C4-2B (cell line): Measurements from ENCODE around the gene CAMTA1.
A peak's percentile ranks its signal among the peaks of the same experiment; 100 is the strongest.

Experiments used
- H3K27ac ChIP-seq: fragments of 450-650 bp; 2 replicates; pipeline ENCODE4 v1.5.1; 2017
- CTCF ChIP-seq: fragments of 450-650 bp; conservative IDR thresholded peaks from 2 replicates; pipeline ENCODE4 v1.5.1; 2017; ENCODE audit warnings: mild to moderate bottlenecking
- ZFX ChIP-seq: fragments of 450-650 bp; IDR thresholded peaks from 2 replicates; pipeline ENCODE4 v1.6.1; 2017

CAMTA1 gene

GRCh38 chr1:7052701-7053100 is 267.4 kb downstream of the CAMTA1 start:
- TF ChIP-seq ZFX (no peak), CTCF (no peak)
- no peak overlapping the region for H3K27ac ChIP-seq

GRCh38 chr1:7060745-7061144 is 275.5 kb downstream of the CAMTA1 start:
- TF ChIP-seq ZFX (no peak), CTCF (no peak)
- no peak overlapping the region for H3K27ac ChIP-seq

GRCh38 chr1:7062346-7063061 is 277.2 kb downstream of the CAMTA1 start:
- TF ChIP-seq CTCF, result no peak
- no peak for TF ChIP-seq ZFX
- no peak overlapping the region for H3K27ac ChIP-seq

DNA sequence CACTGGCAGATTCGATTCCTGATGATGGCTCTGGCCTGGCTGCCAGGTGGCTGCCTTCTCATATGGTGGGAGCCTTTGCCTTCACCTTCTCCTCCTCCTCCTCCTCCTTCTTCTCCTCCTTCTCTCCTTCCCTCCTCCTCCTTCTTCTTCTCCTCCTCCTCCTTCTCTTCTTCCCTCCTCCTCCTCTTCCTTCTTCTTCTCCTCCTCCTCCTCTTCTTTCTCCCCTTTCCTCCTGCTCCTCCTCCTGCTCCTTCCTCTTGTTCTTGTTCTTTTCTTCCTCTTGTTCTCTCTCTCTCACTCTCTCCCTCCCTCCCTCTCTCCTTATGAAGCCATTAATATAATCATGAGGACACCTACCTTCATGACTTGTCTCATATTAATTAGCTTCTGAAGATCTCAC is 278.7 kb downstream of the CAMTA1 start:
- TF ChIP-seq CTCF (no peak), ZFX (no peak)
- H3K27ac ChIP-seq, result no peak overlapping the region

DNA sequence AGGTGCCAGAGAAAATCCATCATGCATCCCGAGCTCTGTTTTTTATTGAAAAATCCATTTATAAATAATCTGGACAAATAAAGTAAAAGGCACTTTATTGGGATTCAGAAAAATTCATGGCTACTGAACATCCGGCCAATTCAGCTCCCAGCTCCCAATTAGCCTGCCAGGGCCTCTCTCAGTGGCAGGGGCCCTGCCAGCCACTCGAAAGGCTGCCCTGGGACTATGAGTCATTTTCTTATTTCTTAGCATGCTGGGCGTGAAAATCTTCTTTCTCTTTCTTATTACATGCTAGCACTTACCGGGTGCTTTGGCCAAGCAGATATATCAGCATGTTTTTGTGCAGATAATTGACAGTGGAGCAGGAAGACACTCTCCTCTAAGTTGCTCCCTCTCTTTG is 283.3 kb downstream of the CAMTA1 start:
- TF ChIP-seq ZFX (no peak), CTCF (no peak)
- no peak overlapping the region for H3K27ac ChIP-seq

DNA sequence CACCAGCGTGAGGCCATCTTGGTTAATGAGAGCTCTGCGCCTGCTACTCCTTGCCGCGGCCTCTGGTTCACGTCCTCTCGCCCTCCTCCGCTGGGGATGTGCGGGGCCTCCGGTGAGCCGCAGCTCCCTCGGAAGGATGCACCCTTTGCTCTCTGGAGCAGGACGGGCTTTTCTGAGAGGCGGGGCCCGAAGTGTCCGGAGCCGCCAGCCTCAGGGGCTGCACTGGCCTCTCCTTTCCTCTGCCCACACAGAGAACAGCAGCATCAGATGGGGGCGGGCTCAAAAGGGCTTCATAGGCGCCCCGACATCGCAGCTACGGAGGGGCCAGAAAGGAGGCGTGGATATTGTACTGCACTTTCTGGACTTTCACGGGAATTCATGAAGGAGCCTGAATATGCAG is 284.7 kb downstream of the CAMTA1 start:
- TF ChIP-seq ZFX, result no peak
- H3K27ac ChIP-seq, result no peak overlapping the region

GRCh38 chr1:7070389-7071029 is 285.3 kb downstream of the CAMTA1 start:
- peak; percentile 95 for TF ChIP-seq CTCF
- no peak for TF ChIP-seq ZFX

DNA sequence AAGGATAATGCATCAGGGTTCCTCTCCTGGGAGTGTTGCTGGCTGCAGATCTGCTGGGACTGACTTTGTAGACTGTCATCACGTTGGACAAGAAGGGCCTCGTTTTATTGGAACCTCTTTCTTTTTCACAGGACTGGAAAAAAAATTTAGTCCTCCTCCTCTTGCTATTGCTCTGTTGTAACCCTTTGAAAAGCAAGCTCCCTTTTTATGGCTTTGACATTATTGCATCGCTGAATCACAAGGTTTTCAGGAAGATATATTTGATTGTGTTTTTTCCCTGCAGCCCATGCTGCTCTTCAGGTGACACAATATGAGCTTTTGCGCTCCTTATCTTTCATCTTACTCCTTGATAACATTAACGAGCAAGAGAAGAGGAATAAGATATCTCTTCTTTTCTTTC is 290.9 kb downstream of the CAMTA1 start:
- H3K27ac ChIP-seq, result no peak overlapping the region
- TF ChIP-seq CTCF, result no peak
- no peak for TF ChIP-seq ZFX

More at GRCh38 chr1:7070389-7071029, 285.3 kb downstream of the CAMTA1 start:
- no peak overlapping the region for H3K27ac ChIP-seq
